NT2/D1 (cell line): ENCODE data around the gene KRT39.

Experiments used
- SUZ12 ChIP-seq: IDR thresholded peaks from 2 replicates; pipeline ENCODE4 v1.6.1; 2011; ENCODE audit not compliant: insufficient read length, insufficient read depth; ENCODE audit errors: extremely low read depth
- YY1 ChIP-seq: IDR thresholded peaks from 2 replicates; pipeline ENCODE4 v1.6.1; 2011; ENCODE audit not compliant: insufficient read length, insufficient read depth
- ZNF274 ChIP-seq: IDR thresholded peaks from 2 replicates; pipeline ENCODE4 v1.6.1; 2011; ENCODE audit warnings: mild to moderate bottlenecking, low read depth, low read length

GRCh38 chr17:40921026-40921425 lies 45.7 kb downstream of the KRT39 start:
- no peak for TF ChIP-seq ZNF274
- no peak for TF ChIP-seq YY1
- no peak for TF ChIP-seq SUZ12
